HG03342 (cell line): ENCODE results near the gene MAST4.

ENCODE experiments used
- ATAC-seq: cut with Tn5 transposase; IDR thresholded peaks from one replicate; pipeline ENCODE4 v1.9.1; 2021; ENCODE audit warnings: mild to moderate bottlenecking, moderate library complexity; ENCODE audit not compliant: unreplicated experiment

The MAST4 gene

DNA sequence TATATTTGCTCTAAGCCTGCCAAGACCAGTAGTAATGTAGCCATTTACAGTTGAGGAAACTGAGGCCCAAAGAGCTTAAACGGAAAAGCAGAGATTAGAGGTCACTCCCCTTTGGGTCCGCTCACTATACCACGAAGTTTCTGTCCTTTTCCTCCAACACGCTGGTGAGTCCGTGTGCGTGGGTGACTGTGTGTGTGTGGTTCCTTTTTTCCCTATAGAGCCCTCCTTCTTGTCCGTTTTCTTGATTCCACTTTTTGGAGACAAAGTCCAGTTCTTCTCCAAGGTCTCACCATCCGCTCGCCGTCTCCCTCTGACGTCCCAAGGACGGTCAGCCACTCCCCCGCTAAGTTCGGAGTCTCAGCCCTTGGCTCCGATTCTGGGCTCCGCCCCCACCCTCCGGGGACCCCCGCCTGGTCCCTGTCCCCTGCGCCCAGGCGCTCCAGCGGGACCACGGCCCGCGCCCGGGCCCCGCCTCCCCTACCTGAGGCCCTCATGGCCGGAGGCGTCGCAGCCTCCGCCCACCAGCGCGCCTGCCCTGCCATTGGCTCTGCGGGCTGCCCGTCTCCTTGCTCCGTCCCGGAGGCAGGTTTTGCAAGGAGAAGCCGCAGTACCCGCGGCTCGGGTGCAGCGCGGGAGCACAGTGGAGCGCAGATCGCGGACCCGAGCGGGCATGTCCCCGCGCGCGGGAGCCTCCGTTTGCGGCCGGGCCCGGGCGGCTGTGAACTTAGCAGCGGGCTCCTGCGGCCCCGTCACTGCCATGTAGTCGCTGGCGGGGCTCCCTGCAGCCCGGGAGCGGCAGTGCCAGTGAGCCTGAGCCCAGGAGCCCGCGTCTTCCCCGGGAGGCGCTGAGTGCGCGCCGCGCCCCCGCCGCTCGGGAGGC, at the start of gene MAST4:
MAST4 (plus strand) TSS at position 638 of the 880 bp plus-strand sequence. CDS start 263 bp downstream, outside the sequence.
- peak; percentile 97 for ATAC-seq

DNA sequence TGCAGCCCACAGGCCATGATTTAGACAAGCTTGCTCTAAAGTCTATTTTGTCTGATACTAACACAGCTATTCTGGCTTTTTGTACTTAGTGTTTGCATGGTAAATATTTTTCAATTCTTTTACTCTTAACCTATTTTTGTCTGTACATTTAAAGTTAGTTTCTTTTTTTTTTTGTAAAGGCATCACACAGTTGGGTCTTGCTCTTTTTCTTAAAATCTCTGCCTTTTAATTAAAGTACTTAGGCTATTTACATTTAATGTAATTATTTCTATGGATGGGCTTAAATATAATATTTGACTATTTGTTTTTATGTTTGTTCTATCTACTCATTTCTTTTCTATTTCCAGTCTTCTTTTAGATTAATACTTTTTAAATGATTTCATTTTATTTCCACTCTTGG, 49.7 kb upstream of the MAST4 start:
- ATAC-seq: no peak

DNA sequence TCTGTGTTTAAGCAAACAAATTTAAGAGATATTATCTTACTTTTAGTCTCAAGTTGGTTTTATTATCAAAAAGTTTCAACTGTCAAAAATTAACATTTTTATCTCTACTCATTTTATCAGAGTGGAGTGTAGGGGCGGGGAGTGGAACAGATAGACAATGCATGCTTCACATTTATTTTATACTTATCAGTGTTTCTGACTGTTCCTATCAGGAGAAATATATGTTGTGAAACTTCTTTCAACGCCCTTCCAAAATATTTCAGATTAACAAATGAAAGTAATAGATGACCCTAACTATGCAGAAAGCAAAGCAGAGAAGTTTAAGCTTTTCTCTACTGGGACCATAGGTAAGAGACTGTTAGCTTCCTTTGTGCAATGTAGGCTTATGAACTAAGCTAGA, 44.9 kb upstream of the MAST4 start:
- no peak for ATAC-seq

DNA sequence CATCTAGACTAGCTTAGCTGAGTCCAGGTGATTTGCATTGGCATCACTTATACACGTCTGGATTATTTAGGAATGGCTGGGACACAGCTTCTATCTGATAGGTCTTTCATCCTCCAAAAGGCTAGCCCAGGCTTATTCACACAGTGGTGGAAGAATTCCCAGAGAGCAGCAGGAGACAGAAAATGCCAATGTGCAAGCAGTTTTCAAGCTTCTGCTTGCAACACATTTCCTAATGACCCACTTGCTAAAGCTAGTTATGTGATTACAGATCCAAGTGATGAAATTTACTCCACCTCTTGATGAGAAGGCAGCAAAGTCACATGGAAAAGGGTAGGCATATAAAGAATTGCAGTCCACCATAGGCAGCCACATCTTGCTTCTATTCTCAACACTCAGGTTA, 44.2 kb upstream of the MAST4 start:
- ATAC-seq: no peak

DNA sequence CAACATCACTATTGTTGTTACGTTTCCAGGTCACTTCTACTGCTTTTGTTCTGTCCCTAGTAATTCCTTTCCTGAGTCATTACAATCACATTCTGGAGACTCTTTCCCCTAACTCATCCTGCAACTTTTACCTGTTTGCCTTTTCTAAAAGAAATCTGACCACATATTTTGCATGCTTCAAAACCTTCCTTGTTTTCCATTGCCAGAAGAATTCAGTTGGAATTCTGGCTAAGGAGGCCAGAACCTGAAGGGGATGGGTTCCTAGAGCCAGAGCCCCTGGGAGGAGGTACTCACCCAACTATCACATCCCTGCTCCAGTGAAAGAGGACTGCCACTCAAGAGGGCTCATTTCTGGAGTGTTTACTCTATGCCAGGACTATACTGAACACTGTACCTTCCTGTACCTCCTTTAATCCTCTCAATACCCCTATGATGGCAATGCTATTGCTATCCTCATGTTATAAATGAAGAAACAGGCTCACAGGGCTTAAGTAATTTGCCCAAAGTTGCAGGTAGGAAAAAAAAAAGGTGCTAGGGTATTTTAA, 42.8 kb upstream of the MAST4 start:
- ATAC-seq: no peak

DNA sequence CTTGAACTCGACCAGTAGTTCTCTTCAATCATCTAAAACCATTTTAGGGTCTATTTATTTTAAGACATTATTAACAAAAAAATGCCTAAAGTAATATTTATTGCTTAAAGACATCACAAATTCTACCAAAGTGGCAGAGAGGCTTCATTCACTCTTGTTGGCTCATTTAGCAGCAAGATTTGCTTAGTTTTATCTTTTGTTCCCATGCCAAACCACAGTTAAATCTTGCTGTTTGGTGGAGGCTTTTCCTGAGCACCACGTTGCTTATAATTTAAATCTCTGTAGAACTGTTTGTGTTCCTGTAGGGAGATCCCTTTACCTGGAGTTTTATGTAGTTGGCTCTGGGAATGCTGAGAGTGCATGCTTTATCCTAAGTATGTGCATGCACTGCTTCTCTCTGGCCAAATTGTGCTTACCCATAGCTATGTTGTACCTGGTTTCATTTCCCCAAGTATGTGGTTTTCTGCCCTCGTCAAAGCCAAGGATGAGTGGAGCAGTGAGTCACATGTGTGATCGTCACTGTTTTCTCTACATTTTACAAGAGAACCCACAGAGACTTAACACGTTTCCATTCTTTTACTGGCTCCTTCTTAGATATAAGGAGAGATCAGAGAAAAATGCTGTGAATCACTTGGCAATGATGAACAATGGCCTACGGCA, 42.1 kb upstream of the MAST4 start:
- ATAC-seq: peak; percentile 99

DNA sequence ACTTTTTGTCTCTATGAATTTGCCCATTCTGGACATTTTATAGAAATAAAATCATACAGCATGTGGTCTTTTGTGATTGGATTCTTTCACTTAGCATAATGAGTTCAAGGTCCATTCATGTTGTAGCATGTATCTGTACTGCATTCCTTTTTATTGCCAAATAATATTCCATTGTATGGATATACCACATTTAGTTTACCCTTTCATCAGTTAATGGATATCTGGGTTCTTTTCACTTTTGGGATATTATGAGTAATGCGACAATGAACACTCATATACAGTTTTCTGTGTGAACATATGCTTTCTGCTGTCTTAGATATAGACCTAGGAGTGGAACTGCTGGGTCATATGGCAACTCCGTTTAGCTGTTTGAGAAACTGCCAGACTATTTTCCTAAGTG, 41.3 kb upstream of the MAST4 start:
- ATAC-seq: no peak

DNA sequence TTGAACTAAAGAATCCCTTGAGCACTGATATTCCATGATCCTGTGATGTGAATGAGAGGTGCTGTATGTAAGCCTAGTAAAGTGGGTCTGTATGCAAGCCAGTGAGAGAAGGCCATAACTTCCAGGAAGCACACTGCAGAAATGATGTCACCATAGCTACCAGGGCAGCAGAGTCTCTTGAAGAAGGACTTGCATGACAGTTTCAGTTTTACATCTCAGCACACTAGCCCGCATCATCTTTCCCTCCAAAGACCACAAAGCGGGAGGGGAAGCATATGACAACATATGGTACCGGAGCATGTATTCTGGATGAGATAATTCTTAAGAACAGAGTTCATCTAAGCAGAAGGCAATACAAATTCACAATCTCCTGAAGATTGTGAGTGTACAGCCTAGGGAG, 37.6 kb upstream of the MAST4 start:
- peak; percentile 48 for ATAC-seq

DNA sequence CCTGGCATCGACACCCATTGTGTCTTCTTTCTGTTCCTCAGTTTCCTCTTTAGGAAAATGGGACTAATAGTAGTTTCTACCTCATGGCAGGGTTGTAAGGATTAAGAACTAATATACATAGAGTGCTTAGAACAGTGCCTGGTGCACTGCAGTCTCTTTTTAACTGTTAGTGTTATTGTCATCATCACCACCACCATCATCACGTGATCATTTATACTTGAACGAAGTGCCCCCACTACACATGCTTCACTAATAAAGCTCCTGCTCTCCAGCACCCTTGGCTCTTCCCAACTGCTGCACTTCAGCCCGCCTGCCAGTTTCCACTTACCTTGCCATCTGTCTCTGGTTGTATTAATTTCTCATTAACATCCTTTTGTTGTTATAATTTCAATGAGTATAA, 35.8 kb upstream of the MAST4 start:
- ATAC-seq: no peak

DNA sequence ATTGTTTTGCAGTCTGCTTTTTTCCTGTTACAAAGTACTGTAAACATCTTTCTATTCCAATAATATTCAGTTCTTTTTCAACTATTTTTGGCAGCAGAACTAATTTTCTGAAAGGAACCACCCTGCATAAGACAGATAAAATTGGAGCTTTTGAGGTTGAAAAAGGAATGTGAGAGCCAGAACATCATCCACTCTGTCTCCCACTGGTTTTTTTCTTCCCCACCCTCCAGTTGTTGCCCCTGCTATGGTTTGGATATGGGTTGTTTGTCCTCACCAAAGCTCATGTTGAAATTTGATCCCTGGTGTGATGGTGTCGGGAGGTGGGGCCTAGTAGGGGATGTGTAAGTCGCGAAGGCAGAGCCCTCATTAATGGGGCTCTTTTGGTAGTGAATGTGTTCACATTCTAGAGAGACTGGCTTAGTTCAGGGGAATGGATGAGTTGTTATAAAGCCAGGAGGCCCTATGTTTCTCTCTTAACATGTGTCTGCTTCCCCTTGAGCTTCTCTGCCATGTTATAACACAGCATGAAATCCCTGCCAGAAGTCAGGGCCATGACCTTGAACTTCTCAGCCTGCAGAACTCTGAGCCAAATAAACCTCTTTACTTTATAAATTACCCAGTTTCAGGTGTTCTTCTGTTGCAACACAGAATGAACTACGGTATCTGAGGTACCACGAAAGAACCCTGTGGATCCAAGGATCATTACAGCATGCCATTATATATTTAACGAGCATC, 34.8 kb upstream of the MAST4 start:
- no peak for ATAC-seq

DNA sequence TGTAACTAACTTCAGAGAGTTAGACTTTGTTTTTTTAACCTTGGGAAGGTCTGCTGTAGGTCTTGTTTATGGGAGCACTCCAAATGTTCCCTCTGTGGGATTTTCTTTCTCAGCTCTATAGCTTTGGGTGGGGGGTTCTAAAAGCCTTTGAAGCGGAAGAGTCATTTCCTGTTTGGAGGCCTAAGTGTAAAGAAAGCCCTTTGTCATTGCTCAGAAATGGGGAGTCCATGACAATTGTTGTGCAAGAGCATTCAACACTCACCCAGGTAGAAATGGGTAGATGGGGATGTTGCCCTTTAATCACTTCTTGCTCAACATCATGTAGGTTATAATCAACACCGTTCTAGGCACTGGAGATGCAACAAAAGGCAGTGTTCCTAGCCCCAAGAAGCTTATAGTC, 30.3 kb upstream of the MAST4 start:
- no peak for ATAC-seq

DNA sequence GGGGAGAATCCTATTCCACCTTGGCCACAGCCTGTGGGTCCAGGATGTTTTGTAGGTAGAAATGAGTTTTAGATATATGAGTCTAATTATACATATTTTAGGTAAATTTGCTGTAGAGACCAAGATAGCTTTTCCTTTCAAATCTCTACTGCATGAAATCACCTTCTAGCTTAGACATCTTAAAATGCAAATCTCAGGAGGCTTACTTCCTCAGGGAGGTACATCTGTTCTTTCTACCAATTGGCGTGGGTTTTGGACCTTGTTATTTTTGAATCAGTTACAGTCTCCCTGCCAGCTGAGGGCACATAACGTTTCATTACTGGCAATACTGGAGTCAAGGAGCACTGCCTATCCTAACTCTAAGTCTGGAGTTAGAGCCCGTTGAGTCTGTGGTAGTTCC, 28.7 kb upstream of the MAST4 start:
- no peak for ATAC-seq

DNA sequence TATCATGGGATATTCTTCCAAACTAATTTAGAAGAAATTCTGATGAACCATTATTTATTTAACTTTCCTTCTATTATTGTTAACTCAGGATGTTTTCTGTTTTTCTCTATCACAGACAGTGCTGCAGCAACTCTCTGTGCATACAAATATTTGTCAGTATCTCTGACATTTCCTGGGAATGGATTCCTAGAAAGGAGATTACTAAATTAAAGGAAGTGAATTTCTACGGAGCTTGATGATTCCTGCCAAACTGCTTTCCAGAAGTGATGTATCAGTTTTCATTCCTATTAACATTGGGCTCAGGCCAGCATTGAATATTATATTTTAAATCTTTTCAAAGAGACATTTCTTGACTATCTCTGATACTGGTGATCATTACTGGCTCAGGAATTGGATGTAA, 26.0 kb upstream of the MAST4 start:
- ATAC-seq: no peak

DNA sequence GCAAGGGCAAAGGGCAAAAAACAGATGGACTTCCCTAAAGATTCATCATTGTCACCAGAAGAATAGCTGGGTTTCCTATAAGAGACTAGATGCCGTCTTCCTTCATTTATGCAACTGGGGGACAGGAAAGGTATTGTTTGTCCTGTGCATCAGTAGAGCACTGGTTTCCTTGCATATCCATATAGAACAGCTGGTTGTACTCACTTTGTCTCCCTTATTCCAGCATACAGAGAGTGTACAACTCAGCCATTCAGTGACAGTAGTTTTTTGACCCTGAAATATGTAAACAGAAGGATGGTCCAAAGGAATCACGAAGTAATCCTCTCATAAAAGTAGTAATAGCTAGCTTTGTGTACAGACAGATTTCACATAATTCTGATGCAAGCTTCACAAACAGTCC, 22.5 kb upstream of the MAST4 start:
- no peak for ATAC-seq

DNA sequence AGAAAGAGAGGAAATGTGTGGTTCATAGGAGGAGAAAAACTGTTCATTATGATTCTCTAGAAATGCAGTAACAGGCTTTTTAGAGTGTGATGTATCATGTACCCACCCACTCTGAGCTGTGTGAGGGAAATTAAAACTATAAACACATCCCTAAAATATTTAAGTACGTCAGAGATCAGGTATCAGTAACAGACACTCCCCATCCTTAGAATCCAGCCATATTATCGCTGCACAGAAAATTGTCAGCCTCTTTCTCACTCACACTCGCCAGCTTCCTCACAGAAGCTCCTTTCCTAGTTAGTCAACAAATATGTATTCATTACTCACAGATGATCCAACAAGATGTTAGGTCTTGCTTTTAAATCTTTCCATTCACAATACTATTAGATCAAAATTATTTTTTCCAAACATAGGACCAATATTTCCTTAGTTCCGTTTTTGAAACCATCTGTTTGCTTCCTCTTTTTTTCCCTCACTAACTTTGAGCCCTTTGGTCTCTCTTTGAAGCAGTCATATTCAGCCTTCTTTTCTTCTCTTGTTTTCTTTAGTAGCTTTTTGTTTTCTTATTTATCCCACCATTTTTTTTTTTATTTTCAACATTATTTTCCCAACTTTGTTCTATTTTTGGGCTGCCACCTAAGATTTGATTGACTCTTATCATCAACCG, 13.6 kb upstream of the MAST4 start:
- no peak for ATAC-seq

DNA sequence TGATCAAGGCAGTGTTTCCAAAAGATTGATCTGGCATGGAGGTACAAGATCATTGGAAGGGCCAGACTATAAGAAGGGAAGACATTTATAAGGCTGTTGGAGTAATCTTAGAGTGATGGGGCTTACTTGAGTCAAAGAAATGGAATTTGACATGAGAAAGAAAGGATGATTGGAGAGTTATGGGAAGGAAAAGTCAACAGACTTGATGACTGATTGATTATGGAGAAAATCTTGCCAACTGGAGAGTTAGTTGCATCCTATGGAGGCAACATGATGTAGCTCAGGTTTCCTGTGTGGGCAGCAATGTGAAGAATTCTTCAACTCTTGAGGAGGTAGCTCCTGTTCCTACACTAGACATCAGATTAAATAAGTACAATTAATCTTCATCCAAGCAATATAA, 10.9 kb upstream of the MAST4 start:
- ATAC-seq: no peak

DNA sequence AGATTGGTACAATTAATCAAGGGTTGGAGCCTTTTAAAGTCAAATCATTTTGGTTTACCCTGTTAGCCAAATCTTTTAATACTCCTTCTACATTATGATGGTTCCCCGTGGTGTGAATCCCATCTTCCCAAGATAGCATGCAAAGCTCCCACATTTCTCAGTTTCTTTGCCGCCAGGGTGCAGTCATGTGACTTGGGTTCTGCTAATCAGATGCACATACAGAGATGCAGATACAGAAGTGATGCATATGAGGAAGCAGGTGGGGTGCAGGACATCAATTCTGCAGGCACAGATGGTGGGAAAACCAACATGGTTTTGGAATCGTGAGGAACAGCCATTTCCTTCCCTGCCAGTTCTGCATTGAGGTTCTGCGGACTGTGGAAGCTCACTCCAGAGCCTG, 8.4 kb upstream of the MAST4 start:
- ATAC-seq: no peak

DNA sequence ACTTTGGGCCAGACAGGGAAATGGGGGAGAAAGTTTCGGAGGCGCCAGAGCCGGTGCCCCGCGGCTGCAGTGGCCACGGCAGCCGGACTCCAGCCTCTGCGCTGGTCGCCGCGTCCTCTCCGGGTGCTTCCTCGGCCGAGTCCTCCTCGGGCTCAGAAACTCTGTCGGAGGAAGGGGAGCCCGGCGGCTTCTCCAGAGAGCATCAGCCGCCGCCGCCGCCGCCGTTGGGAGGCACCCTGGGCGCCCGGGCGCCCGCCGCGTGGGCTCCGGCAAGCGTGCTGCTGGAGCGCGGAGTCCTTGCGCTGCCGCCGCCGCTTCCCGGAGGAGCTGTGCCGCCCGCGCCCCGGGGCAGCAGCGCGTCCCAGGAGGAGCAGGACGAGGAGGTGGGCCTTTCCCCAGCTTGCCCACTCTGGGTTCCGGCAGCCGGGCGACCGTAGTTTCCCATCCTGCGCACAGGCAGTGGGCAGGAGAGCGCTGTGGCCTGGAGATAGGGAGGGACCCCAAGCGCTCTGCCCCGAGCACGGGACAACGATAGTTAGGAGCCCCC, 516 bp downstream of the MAST4 start:
- peak; percentile 21 for ATAC-seq

DNA sequence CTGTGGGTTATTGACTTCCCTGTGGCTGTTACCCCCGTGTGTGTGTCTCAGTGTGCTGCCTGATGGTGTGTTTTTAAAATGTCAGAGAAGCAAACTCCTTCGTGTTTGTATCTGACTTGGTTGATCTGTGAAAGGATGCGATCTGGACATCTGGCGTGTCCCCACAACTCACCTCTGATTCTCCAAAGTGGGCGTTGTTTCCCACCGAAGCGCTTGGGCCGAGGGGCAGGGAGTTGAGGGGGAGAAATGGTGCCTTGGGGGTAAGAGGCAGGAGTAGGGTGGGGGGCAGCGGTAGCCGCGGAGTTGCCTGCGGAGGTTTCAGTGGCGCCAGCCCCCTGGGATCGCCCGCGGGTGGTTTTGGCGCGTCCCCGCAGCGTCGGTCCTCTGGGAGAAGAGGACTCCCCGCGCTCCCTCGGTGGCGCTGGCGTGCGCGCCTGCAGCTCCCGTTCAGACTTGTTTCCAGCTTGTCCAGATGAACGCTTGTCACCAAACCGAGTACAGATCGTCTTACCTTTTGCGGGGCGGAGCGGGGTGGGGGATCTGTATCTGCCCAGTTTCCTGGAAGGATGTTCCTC, 1.1 kb downstream of the MAST4 start:
- ATAC-seq: no peak

DNA sequence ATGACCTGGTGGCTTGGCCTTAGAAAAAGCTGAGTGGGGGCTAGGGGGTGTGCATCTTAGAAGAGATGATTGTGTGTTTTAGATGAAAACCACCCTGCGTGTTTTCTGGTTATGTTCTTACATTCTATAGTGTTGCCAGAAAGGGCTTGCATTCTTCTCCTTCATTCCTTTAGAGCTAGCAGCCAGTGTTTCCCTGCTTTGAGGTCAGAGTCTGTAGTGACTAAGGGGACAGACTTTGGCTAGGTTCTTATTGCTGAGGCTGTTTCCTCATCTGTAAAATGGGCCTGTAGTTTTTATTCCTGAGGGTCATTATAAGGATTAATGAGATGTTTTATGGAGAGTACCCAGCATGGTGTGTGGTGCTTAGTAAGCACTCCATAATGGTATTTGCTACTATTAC, 6.4 kb downstream of the MAST4 start:
- no peak for ATAC-seq
